Measurements from ENCODE around the gene SCG5.

The SCG5 gene

GRCh38 chr15:32718821-32719716 is 77.6 kb downstream of the SCG5 start:
- Histone ChIP-seq H3K4me1 (ENCODE audit: control insufficient read depth, insufficient read depth, low read length, poor library complexity, severe bottlenecking) (peaks cover 7% of the 10 kb centered on the region), H3K4me3 (ENCODE audit: insufficient read depth, low read depth, low read length, poor library complexity, severe bottlenecking) (no peak overlapping the region), H3K36me3 (ENCODE audit: control insufficient read depth, insufficient read depth, low read length) (no peaks in the 10 kb centered on the region), H3K27ac (ENCODE audit: insufficient read depth, low read length, poor library complexity, severe bottlenecking) (no peak overlapping the region), H3K9me3 (ENCODE audit: control insufficient read depth, low read length) (no peaks in the 10 kb centered on the region), H3K27me3 (replicated peaks; ENCODE audit: control insufficient read depth, insufficient read depth, low read length, poor library complexity, severe bottlenecking) (peaks cover 11% of the 10 kb centered on the region)
- DNase-seq = no peak

- H3K27ac ChIP-seq (ENCODE audit: insufficient read depth, low read length, poor library complexity, severe bottlenecking) = no peak overlapping the region
- peaks cover 2% of the 10 kb centered on the region for H3K27me3 ChIP-seq (replicated peaks; ENCODE audit: control insufficient read depth, insufficient read depth, low read length, poor library complexity, severe bottlenecking)
These were observed 80.1 kb downstream of the SCG5 start for GRCh38 chr15:32721596-32721995.

GRCh38 chr15:32722136-32722535 is 80.6 kb downstream of the SCG5 start:
- no peaks in the 10 kb centered on the region for H3K9me3 ChIP-seq (ENCODE audit: control insufficient read depth, low read length)
- H3K4me3 ChIP-seq (ENCODE audit: insufficient read depth, low read depth, low read length, poor library complexity, severe bottlenecking) = no peak overlapping the region
- no peak for DNase-seq
- H3K27me3 ChIP-seq (replicated peaks; ENCODE audit: control insufficient read depth, insufficient read depth, low read length, poor library complexity, severe bottlenecking) = no peaks in the 10 kb centered on the region
- no peaks in the 10 kb centered on the region for H3K36me3 ChIP-seq (ENCODE audit: control insufficient read depth, insufficient read depth, low read length)
- no peak overlapping the region for H3K27ac ChIP-seq (ENCODE audit: insufficient read depth, low read length, poor library complexity, severe bottlenecking)
- peaks cover 7% of the 10 kb centered on the region for H3K4me1 ChIP-seq (ENCODE audit: control insufficient read depth, insufficient read depth, low read length, poor library complexity, severe bottlenecking)

More at GRCh38 chr15:32721596-32721995, 80.1 kb downstream of the SCG5 start:
- no peak for DNase-seq
- no peaks in the 10 kb centered on the region for H3K9me3 ChIP-seq (ENCODE audit: control insufficient read depth, low read length)
- H3K4me1 ChIP-seq (ENCODE audit: control insufficient read depth, insufficient read depth, low read length, poor library complexity, severe bottlenecking) = peaks cover 7% of the 10 kb centered on the region
- H3K36me3 ChIP-seq (ENCODE audit: control insufficient read depth, insufficient read depth, low read length) = no peaks in the 10 kb centered on the region
- no peak overlapping the region for H3K4me3 ChIP-seq (ENCODE audit: insufficient read depth, low read depth, low read length, poor library complexity, severe bottlenecking)

- no peak overlapping the region for H3K4me3 ChIP-seq (ENCODE audit: insufficient read depth, low read depth, low read length, poor library complexity, severe bottlenecking)
- no peaks in the 10 kb centered on the region for H3K36me3 ChIP-seq (ENCODE audit: control insufficient read depth, insufficient read depth, low read length)
- no peak overlapping the region for H3K27ac ChIP-seq (ENCODE audit: insufficient read depth, low read length, poor library complexity, severe bottlenecking)
- DNase-seq = no peak
- H3K9me3 ChIP-seq (ENCODE audit: control insufficient read depth, low read length) = no peaks in the 10 kb centered on the region
- peaks cover 3% of the 10 kb centered on the region for H3K4me1 ChIP-seq (ENCODE audit: control insufficient read depth, insufficient read depth, low read length, poor library complexity, severe bottlenecking)
- no peaks in the 10 kb centered on the region for H3K27me3 ChIP-seq (replicated peaks; ENCODE audit: control insufficient read depth, insufficient read depth, low read length, poor library complexity, severe bottlenecking)
These were observed 81.8 kb downstream of the SCG5 start for GRCh38 chr15:32723171-32723948.

- no peaks in the 10 kb centered on the region for H3K9me3 ChIP-seq (ENCODE audit: control insufficient read depth, low read length)
- H3K36me3 ChIP-seq (ENCODE audit: control insufficient read depth, insufficient read depth, low read length) = no peaks in the 10 kb centered on the region
- DNase-seq = no peak
- H3K27me3 ChIP-seq (replicated peaks; ENCODE audit: control insufficient read depth, insufficient read depth, low read length, poor library complexity, severe bottlenecking) = no peaks in the 10 kb centered on the region
- H3K4me1 ChIP-seq (ENCODE audit: control insufficient read depth, insufficient read depth, low read length, poor library complexity, severe bottlenecking) = no peaks in the 10 kb centered on the region
- H3K4me3 ChIP-seq (ENCODE audit: insufficient read depth, low read depth, low read length, poor library complexity, severe bottlenecking) = no peak overlapping the region
- no peak overlapping the region for H3K27ac ChIP-seq (ENCODE audit: insufficient read depth, low read length, poor library complexity, severe bottlenecking)
These were observed 88.3 kb downstream of the SCG5 start for GRCh38 chr15:32729700-32730395.

GRCh38 chr15:32730677-32731654 is 89.5 kb downstream of the SCG5 start:
- no peaks in the 10 kb centered on the region for H3K36me3 ChIP-seq (ENCODE audit: control insufficient read depth, insufficient read depth, low read length)
- no peaks in the 10 kb centered on the region for H3K27me3 ChIP-seq (replicated peaks; ENCODE audit: control insufficient read depth, insufficient read depth, low read length, poor library complexity, severe bottlenecking)
- no peak overlapping the region for H3K4me3 ChIP-seq (ENCODE audit: insufficient read depth, low read depth, low read length, poor library complexity, severe bottlenecking)
- no peaks in the 10 kb centered on the region for H3K9me3 ChIP-seq (ENCODE audit: control insufficient read depth, low read length)
- H3K4me1 ChIP-seq (ENCODE audit: control insufficient read depth, insufficient read depth, low read length, poor library complexity, severe bottlenecking) = no peaks in the 10 kb centered on the region
- no peak overlapping the region for H3K27ac ChIP-seq (ENCODE audit: insufficient read depth, low read length, poor library complexity, severe bottlenecking)
- no peak for DNase-seq

- Histone ChIP-seq H3K27me3 (replicated peaks; ENCODE audit: control insufficient read depth, insufficient read depth, low read length, poor library complexity, severe bottlenecking) (no peaks in the 10 kb centered on the region), H3K4me1 (ENCODE audit: control insufficient read depth, insufficient read depth, low read length, poor library complexity, severe bottlenecking) (no peaks in the 10 kb centered on the region), H3K36me3 (ENCODE audit: control insufficient read depth, insufficient read depth, low read length) (no peaks in the 10 kb centered on the region), H3K27ac (ENCODE audit: insufficient read depth, low read length, poor library complexity, severe bottlenecking) (no peak overlapping the region), H3K9me3 (ENCODE audit: control insufficient read depth, low read length) (no peaks in the 10 kb centered on the region), H3K4me3 (ENCODE audit: insufficient read depth, low read depth, low read length, poor library complexity, severe bottlenecking) (no peak overlapping the region)
- DNase-seq = no peak
These were observed 91.2 kb downstream of the SCG5 start for GRCh38 chr15:32732574-32733157.

- Histone ChIP-seq H3K4me3 (ENCODE audit: insufficient read depth, low read depth, low read length, poor library complexity, severe bottlenecking) (no peak overlapping the region), H3K27ac (ENCODE audit: insufficient read depth, low read length, poor library complexity, severe bottlenecking) (no peak overlapping the region), H3K36me3 (ENCODE audit: control insufficient read depth, insufficient read depth, low read length) (no peaks in the 10 kb centered on the region)
These were observed 91.8 kb downstream of the SCG5 start for GRCh38 chr15:32733281-32733680.

More at GRCh38 chr15:32733281-32733680, 91.8 kb downstream of the SCG5 start:
- Histone ChIP-seq H3K27me3 (replicated peaks; ENCODE audit: control insufficient read depth, insufficient read depth, low read length, poor library complexity, severe bottlenecking) (no peaks in the 10 kb centered on the region), H3K9me3 (ENCODE audit: control insufficient read depth, low read length) (no peaks in the 10 kb centered on the region), H3K4me1 (ENCODE audit: control insufficient read depth, insufficient read depth, low read length, poor library complexity, severe bottlenecking) (no peaks in the 10 kb centered on the region)
- no peak for DNase-seq
